ENCODE data around the gene PPY.
"Not testable (repeated sequence)": the region's sequence is repeated elsewhere in the genome, so short reads cannot be mapped to it uniquely, and the experiment has no call there.

PPY gene

DNA sequence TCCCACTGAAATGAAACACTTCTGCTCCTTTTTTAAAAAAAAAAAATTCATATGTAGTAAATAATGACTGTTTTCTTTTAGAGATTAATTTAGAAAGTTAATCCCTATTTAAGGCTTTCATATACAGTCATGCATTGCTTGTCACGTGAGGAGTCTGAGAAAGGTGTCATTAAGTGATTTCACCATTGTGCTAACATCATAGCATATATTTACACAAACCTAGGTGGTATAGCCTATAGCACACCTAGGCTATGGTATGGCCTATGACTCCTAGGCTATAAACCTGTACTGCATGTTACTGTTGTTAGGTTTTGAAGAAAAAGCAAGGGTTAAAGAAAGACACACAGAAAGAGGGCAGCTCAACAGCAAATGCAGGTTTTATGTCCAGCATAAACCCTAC, 13.7 kb downstream of the PPY start:
- DNase-seq, result no peak

DNA sequence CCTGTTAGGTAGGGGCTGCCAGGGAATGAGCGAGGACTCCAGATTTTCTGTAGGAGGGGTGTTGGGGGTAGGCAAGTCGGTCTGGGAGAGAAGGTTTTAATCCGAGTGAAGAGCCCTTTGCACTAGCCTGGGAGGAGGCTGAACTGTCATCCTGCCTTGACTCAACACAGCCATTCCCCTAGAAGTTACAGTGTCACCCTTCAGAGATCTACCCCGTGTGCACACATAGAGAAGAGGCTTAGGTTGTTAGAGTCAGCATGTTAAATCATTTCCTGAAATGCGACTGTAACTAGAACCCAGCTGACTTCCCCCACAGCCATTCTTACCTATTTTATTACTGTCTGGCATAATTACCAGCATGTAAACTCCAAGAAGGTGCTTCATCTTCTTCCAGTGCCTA, 14.3 kb downstream of the PPY start:
- not testable (repeated sequence) for DNase-seq

- DNase-seq, result no peak
These were observed 15.0 kb downstream of the PPY start for GRCh38 chr17:43927060-43927864.

DNA sequence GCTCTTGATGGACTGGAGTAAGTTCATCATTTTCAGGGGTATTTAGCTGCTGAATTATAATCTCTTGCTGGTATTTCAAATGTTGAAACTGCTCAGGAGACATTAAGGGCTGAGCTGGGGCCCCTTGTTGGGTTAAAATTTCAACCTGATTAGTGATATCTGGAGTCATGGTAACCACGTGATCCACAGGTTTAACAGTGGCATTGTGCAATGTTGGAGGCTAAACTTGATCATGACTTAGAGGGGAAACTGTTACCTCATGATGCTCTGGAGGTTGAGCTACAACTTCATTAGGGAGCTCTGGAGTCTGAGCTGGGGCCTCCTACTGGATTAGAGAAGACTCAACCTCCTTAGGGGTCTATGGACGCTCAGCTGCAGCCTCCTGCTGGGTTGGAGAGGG, 17.7 kb downstream of the PPY start:
- no peak for DNase-seq

GRCh38 chr17:43920500-43921095, 21.7 kb downstream of the PPY start:
- DNase-seq, result no peak

DNA sequence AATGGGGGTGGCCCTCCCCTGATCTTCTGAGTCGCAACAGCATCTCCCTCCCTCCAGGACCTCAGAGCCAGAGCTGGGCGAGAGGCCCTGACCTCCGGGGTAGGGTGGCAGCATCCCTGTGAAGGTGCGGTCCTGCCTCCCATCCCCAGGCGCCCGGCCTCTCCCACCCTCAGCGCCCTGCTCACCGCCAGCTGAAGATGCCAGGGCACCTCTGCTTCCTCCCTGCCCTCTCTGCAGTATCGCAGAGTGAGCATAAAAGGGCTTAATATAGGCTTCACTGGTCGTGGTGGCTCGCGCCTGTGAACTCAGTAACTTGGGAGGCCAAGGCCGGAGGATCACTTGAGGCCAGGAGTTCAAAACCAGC, 24.3 kb downstream of the PPY start:
- no peak for DNase-seq

- DNase-seq, result peak in 1 of 4 experiments; percentile 8
These were observed 24.8 kb downstream of the PPY start for GRCh38 chr17:43917348-43918025.

DNA sequence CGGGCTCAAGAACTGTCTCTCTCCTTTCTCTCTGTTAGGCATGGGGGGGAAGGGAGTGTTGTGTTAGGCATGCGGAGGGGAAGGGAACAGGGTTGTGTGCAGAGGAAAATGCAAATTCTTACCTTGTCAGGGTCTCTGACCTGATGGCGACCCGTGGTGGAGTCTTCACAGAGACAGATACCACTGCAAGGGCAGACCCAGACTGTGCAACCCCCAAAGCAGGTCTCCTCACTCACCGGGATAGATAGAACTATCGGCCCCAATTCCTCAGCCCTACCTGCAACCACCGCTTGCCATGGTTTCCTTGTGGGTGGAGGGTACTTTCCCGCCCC, 25.3 kb downstream of the PPY start:
- DNase-seq, result no peak

- DNase-seq, result no peak
These were observed 25.9 kb downstream of the PPY start for GRCh38 chr17:43916385-43916784.

DNA sequence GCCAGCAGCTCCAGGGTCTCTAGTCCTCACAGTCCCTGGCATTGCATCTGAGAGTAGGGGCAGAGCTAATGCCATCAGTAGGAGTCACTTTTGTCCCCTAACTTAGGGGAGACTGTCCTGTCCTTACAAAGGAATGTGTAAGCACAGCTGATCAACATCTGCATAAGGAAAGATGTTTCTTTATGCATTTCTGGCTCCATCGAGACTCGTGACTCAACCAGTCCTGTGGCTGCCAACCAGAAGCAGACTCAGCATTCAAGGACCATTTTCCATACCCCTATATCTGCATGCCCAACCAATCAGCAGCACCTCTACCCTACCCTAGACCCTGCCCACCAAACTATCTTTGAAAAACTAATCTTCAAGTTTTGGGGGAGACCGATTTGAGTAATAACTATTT, 26.7 kb downstream of the PPY start:
- DNase-seq, result no peak

GRCh38 chr17:43914451-43914850, 27.8 kb downstream of the PPY start:
- no peak for DNase-seq

DNA sequence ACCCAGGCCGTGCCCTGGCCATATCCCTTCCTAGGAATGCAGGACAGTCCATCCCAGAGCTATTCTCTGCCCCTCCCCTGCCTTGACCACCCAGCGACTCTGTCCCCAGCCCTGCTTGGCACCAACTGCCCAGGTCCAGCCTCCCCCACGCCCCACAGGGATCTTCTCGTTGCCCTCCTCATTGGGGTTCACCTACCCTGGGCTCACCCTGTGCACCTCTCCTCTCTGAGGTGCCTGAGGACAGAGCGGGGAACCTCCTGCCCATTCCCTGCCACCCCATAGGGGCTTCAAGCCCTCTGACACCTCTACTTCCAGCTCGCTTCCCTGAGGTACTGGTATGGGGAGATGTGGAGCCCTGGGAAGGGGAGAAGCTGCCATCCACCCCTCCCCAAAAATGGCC, 28.7 kb downstream of the PPY start:
- DNase-seq, result no peak

DNA sequence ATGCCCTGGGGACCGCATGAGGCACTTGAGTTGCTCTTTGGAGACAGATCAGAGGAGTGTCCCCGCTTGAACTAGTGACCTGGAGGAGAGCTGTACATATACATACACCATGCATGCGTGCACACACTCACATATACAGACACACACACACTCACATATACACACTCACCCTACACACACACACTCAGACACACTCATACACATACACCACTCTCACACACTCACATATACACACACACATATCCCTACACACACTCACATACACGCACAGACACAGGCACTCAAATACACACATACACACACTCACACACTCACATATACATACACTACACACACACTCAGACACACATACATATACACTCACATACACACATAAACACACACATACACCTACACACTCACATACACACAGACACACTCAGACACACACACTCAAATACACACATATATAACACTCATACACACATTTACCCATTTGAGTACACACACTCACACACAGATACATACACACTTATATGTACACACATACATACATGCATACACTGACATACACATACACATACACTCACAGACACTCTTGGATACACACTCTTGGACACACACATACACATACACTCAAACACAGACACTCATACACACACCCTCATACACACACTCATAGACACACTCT, 29.5 kb downstream of the PPY start:
- no peak for DNase-seq

DNA sequence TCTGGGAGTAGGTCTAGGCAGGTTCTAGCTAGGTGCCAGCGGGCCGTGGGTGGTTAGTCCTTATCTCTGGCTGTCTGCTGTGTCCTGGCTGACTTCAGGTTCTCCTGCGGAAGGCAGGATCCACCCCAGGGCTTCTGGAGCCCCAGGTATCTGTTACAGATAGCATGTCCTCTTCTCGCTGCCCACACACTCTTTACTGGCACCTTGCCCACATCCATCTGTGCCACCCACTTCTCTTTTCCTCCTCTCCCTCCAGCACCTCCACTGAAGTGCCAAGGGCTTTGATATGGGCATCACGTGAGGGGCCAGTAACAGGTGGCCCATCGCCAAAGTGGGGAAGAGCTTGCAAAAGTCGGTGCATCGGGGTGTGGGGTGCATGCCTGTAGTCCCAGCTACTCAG, 30.4 kb downstream of the PPY start:
- DNase-seq, result no peak

DNA sequence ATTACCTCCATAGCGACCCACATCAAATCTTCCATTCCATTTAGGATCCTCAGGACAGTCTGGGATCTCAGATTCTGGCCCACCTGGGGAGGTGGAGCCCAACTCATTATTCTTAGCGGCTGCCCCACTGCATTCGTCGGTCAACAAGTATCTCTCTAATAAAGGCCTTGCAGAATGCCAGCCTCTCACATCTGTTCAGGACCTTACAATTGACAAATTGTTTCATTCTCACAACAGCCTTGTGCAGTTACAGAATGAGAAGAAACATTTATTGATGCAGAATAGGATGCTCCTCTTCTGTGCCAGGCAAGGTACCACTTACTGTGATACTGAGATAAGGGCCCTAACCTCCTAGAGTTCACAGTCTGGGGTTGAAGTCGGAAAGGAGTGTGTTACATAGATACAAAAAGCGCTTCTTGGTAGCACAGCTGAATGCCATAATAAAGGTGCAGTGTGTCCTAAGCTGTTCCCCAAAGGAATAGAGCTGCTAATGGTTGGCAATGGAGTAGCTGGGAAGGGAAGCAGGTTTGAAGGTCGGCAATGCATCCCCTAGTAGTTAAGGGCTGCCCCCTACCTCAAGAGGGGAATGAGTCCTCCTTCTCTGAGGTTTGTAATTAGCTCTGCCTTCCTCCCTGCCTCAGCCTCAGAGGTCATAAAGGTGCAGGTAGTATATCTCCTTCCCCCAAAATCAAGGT, 32.6 kb downstream of the PPY start:
- DNase-seq, result no peak

DNA sequence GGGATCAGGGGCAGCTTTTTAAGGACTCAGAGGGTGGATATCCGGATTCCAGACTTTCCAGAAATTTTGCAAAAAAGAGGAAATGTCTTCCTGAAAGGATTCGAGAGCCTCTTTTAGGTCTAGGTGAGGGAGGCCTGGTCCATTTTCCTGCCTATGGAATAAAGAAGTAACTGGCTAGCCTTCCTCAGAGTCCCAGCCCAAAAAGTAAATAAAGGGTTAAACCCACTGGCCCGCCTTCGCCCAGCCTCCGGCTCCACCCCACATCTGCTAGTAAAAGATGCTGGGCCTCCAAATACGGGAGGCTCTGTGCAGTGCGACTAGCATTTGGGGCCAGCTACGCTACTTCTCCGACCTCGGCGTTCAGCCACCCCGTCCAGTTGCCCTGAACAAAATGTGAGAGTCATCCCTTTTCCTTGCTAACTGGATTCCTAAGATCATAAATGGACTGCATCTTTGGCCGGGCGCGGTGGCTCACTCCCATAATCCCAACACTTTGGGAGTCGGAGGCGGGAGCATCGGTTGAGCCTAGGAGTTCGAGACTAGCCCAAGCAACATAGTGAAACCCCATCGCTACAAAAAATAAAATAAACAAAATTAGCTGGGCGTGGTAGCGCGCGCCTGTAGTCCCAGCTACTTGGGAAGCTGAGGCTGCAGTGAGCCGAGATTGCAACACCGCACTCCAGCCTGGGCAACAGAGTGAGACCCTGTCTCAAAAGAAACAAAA, 34.1 kb downstream of the PPY start:
- peak in 2 of 4 experiments; percentile 17 for DNase-seq

DNA sequence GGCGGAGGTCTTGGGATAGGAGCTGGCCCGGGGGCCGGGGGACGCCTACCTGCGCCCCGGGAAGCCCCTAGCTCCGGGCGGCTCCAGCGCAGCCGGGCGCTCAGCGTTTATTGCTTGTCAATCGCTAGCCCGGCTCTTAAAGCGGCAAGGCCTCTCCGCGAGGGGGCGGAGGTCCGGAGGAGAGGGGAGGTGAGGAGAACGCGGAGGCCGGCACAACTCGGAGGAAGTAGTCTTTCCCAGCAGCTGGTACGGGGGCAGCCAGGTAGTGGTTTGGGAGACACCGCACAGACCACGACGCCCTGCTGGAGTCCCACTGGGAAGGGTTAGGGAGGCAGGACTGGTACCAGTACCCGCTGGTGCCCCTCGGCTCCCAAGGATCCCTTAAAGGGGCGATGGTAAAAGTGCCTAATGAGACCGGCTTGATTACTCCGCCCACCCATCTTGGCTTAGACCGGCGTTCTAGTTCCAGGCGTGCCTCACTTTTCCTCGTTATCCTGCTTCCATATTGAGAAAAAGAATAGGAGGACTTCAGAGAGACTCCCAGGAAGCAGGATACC, 34.8 kb downstream of the PPY start, which contains the start of gene MPP2:
TSS of gene MPP2 (minus strand) at position 112 of the 557 bp plus-strand sequence. CDS start 3,076 bp downstream, outside the sequence.
- peak in 3 of 4 experiments; percentile 19 to 24 (median 19) for DNase-seq

GRCh38 chr17:43906951-43907424, 35.3 kb downstream of the PPY start:
- DNase-seq, result no peak

GRCh38 chr17:43905985-43906852, 36.1 kb downstream of the PPY start:
- DNase-seq, result peak in 1 of 4 experiments; percentile 20

DNA sequence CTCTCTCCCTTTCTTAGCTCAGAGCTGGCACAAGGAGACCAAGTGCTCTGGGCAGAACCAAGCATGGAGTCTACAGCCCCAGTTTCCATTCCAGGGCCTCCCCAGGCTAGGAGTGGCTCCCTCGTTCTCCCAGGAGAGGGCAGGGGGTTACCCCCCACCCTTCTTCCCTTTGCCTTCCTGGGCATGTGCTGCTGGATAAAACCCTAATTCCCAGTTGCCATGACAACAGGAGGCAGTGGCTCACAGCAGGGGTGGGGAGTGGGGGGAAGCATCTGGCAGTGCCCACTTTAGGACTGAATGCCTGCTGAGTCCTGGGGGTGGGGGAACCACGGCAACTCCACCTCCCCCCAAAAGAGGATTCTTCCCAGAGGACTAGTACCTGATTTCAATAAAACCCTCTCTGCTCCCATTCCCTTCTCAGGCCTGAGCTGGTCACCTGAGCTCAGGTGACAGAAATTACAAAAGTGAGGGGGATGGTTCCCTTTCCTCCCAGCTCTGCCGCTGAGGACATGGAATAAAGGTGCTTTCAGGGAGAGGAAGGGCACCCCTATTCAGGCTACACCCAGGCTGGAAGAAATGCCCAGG, 36.8 kb downstream of the PPY start:
- DNase-seq, result no peak

All from activated CD4-positive, CD25-positive, alpha-beta regulatory T cell (primary cell).